WERI-Rb-1 (cell line): Measurements from ENCODE around the gene DAAM2.

ENCODE experiments used
- DNase-seq: peaks from one replicate; pipeline ENCODE4 v3.0.0-alpha.2; 2020
- H3K27ac ChIP-seq: fragments of 250-450 bp; sonication (Bioruptor Pico); 2 replicates; pipeline ENCODE4 v1.5.1; 2020; ENCODE audit warnings: mild to moderate bottlenecking, moderate library complexity
- H3K27me3 ChIP-seq: fragments of 250-450 bp; sonication (Bioruptor Pico); 2 replicates; pipeline ENCODE4 v1.5.1; 2021; ENCODE audit warnings: mild to moderate bottlenecking, low read depth, moderate library complexity; ENCODE audit not compliant: insufficient read depth, severe bottlenecking
- H3K36me3 ChIP-seq: fragments of 250-450 bp; sonication (Bioruptor Pico); 2 replicates; pipeline ENCODE4 v1.5.1; 2020; ENCODE audit warnings: mild to moderate bottlenecking, moderate library complexity
- H3K4me3 ChIP-seq: 2 replicates; pipeline ENCODE4 v1.5.1; 2011; ENCODE audit warnings: low read depth, mild to moderate bottlenecking, control low read depth, low read length
- H3K9me3 ChIP-seq: fragments of 250-450 bp; sonication (Bioruptor Pico); 2 replicates; pipeline ENCODE4 v1.5.1; 2021; ENCODE audit warnings: mild to moderate bottlenecking, moderate library complexity; ENCODE audit not compliant: severe bottlenecking
- TF ChIP-seq, protein P1 (sequence below): IDR thresholded peaks from 2 replicates; pipeline ENCODE4 v1.5.1; 2011; ENCODE audit warnings: low read depth, mild to moderate bottlenecking, control low read depth, inconsistent platforms, low read length

Gene DAAM2

GRCh38 chr6:39791311-39791710 is 865 bp upstream of the DAAM2 start:
- Histone ChIP-seq H3K9me3 (no peaks in the 10 kb centered on the region), H3K36me3 (no peaks in the 10 kb centered on the region), H3K4me3 (no peak overlapping the region), H3K27ac (no peak overlapping the region), H3K27me3 (no peaks in the 10 kb centered on the region)
- DNase-seq = peak; percentile 60
- TF ChIP-seq, protein P1, sequence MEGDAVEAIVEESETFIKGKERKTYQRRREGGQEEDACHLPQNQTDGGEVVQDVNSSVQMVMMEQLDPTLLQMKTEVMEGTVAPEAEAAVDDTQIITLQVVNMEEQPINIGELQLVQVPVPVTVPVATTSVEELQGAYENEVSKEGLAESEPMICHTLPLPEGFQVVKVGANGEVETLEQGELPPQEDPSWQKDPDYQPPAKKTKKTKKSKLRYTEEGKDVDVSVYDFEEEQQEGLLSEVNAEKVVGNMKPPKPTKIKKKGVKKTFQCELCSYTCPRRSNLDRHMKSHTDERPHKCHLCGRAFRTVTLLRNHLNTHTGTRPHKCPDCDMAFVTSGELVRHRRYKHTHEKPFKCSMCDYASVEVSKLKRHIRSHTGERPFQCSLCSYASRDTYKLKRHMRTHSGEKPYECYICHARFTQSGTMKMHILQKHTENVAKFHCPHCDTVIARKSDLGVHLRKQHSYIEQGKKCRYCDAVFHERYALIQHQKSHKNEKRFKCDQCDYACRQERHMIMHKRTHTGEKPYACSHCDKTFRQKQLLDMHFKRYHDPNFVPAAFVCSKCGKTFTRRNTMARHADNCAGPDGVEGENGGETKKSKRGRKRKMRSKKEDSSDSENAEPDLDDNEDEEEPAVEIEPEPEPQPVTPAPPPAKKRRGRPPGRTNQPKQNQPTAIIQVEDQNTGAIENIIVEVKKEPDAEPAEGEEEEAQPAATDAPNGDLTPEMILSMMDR = peak; percentile 48

GRCh38 chr6:39792540-39793450 is 619 bp downstream of the DAAM2 start:
- no peak for DNase-seq

GRCh38 chr6:39793516-39793915 is 1.3 kb downstream of the DAAM2 start:
- Histone ChIP-seq H3K27me3 (no peaks in the 10 kb centered on the region), H3K36me3 (no peaks in the 10 kb centered on the region), H3K9me3 (no peaks in the 10 kb centered on the region), H3K4me3 (no peak overlapping the region), H3K27ac (no peak overlapping the region)
- TF ChIP-seq, protein P1 = no peak
- no peak for DNase-seq

More at GRCh38 chr6:39792540-39793450, 619 bp downstream of the DAAM2 start:
- Histone ChIP-seq H3K9me3 (no peaks in the 10 kb centered on the region), H3K27me3 (no peaks in the 10 kb centered on the region), H3K4me3 (peak overlapping the region; percentile 39), H3K36me3 (no peaks in the 10 kb centered on the region), H3K27ac (0 out of 2 replicates have a peak overlapping the region, but pooled peaks have one; percentile 16)
- TF ChIP-seq, protein P1 = no peak

DNA sequence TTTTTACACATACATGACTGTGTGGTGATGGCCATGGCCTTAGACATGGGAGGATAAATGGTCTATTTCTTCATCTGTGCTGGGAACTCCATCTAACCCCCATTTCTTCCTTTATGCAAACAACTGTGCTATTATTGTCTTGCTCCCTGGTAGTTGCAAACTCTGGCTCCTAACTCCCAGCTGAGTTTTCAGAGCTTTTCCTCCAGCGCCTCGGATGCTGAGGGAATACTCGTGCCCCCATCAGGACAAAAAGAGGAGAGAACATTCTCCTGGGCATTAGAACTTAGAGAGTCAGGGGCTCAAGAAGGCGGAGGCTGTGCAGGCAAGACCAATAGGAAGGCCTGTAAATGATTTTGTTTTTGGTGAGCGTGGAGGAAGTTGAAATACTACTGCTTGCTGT is 2.1 kb downstream of the DAAM2 start:
- Histone ChIP-seq H3K36me3 (no peaks in the 10 kb centered on the region), H3K4me3 (no peak overlapping the region), H3K27me3 (no peaks in the 10 kb centered on the region), H3K9me3 (no peaks in the 10 kb centered on the region), H3K27ac (no peak overlapping the region)
- TF ChIP-seq, protein P1 = no peak
- no peak for DNase-seq

DNA sequence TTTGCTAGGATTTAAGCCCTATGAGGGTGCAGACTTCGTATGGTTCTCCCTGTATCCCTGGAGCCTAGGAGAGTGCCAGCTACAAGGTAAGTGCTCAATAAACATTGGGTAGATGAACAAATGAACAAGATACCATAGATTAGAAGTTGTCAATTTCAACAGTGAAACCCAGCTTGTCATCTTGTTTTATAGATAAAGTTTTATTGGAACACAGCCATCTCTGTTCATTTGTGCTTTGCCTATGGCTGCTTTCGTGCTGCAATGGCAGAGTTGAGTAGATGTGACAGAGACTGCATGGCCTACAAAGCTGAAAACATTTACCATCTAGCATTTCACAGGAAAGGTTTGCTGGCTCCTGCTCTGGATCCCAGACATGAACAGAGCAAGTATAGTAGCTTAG is 5.6 kb downstream of the DAAM2 start:
- no peak for DNase-seq
- Histone ChIP-seq H3K27ac (no peak overlapping the region), H3K9me3 (no peaks in the 10 kb centered on the region), H3K36me3 (no peaks in the 10 kb centered on the region), H3K27me3 (no peaks in the 10 kb centered on the region), H3K4me3 (no peak overlapping the region)
- TF ChIP-seq, protein P1 = no peak
